Measurements from ENCODE around the gene ANKRD28. TPM values are rescaled to one million over a fixed set of nuclear protein-coding genes. Genes with fewer than 3 reads are reported as not detected.
A peak's percentile ranks its signal among the peaks of the same experiment; 100 is the strongest.

ANKRD28 gene
- polyA plus RNA-seq, 1 of the 3 experiments (the other 2 are of a cell fraction), result 74.8 TPM

DNA sequence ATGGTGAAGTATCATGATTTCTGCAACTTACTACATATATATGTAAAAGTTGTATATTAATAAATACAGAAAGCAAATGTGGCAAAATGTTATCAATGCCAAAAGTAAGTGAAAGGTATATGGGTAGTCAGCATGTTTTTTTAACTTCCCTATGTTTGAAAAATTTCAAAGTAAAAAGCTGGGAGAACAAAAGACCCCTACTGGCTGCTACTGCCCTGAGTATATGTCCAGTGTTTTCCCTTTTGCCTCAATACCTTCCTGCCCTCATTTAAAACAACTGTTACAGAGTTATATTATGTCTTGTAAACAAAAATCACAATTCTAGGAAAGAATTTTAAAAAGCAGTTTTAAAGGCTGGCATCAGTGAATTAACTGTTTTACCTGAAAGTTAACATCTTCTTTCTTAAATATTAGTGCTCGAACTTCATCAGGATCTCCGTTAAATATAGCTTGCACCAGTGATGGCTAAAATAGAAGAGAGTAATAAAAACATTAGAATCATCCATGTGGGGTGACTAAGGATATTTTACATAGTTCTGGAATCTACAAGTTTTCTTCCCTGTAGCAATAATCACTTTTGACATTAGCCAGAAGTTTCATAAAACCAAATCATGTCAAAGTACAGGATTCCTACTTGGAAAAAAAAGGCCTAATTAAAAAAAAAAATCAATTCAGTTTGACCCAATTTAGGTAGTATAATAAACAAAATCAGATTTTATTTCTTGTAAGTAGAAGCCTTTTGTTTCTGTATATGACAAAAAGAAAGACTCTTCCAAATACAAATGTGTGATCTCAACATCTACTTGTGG lies 2.7 kb downstream of the ANKRD28 start:
- no peaks in the 10 kb centered on the region for H3K9me2 ChIP-seq
- peaks cover 12% of the 10 kb centered on the region for H3K9me3 ChIP-seq
- H3K36me3 ChIP-seq (replicated peaks in 1 of 2; ENCODE audit: control insufficient read depth in 1 of 2, insufficient read depth in 2 of 2, low read length in 1 of 2), result peaks cover 20 to 44% of the 10 kb centered on the region in 2 experiments
- TF ChIP-seq MXI1 (IDR thresholded peaks at IDR 0.05; ENCODE audit: low read depth, low read length) (no peak), SMC3 (IDR thresholded peaks at IDR 0.05; ENCODE audit: low read depth, low read length) (no peak), CTCF (IDR thresholded peaks at IDR 0.05) (peak; percentile 48), MAX (IDR thresholded peaks at IDR 0.05; ENCODE audit: low read depth) (no peak), RAD21 (IDR thresholded peaks at IDR 0.05; ENCODE audit: low read length) (no peak), NRF1 (IDR thresholded peaks at IDR 0.05; ENCODE audit: low read depth, low read length) (no peak), RXRA (IDR thresholded peaks at IDR 0.05; ENCODE audit: borderline replicate concordance, low read depth) (no peak), RFX5 (IDR thresholded peaks at IDR 0.05; ENCODE audit: low read length) (no peak), PBX3 (IDR thresholded peaks at IDR 0.05) (peak; percentile 23)
- TF ChIP-seq, protein P1, sequence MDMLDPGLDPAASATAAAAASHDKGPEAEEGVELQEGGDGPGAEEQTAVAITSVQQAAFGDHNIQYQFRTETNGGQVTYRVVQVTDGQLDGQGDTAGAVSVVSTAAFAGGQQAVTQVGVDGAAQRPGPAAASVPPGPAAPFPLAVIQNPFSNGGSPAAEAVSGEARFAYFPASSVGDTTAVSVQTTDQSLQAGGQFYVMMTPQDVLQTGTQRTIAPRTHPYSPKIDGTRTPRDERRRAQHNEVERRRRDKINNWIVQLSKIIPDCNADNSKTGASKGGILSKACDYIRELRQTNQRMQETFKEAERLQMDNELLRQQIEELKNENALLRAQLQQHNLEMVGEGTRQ (IDR thresholded peaks at IDR 0.05; ENCODE audit: borderline replicate concordance, low read depth, low read length), result no peak
- H3K79me2 ChIP-seq (ENCODE audit: insufficient read depth), result peaks cover 92% of the 10 kb centered on the region
- H3K9ac ChIP-seq, result peak overlapping the region; percentile 99
- H3K4me1 ChIP-seq (ENCODE audit: control insufficient read depth in 1 of 2, insufficient read depth in 2 of 2, low read depth in 1 of 2, low read length in 1 of 2), result peaks cover 9 to 15% of the 10 kb centered on the region in 2 experiments; a peak in 3 of 4 replicates
- no peak overlapping the region for H2AFZ ChIP-seq (ENCODE audit: low read depth)
- no peak for DNase-seq
- H3K4me2 ChIP-seq, result peak overlapping the region; percentile 69
- peaks cover 24% of the 10 kb centered on the region; the same call in 1 of the 2 replicates for H4K20me1 ChIP-seq (ENCODE audit: insufficient read depth)
- peaks cover 35% of the 10 kb centered on the region for H3F3A ChIP-seq (replicated peaks; ENCODE audit: insufficient read depth)
- H3K27me3 ChIP-seq (ENCODE audit: insufficient read depth), result no peaks in the 10 kb centered on the region
- WGBS (ENCODE audit: low lambda C conversion rate), result 16% methylated on average over 2 of the region's 2 CpGs
- POLR2A ChIA-PET, result no interaction called here
- H3K27ac ChIP-seq (ENCODE audit: low read depth in 2 of 2, low read length in 1 of 2), result peak overlapping the region; percentile 88 to 100
- peak overlapping the region; percentile 65 to 79; a peak in 3 of 4 replicates for H3K4me3 ChIP-seq (ENCODE audit: low read depth in 2 of 2, low read length in 1 of 2)
- CTCF ChIA-PET, result no interaction called here

GRCh38 chr3:15794303-15794771 lies 3.4 kb downstream of the ANKRD28 start:
- H3K79me2 ChIP-seq (ENCODE audit: insufficient read depth), result peaks cover 92% of the 10 kb centered on the region
- peaks cover 29% of the 10 kb centered on the region; the same call in 1 of the 2 replicates for H4K20me1 ChIP-seq (ENCODE audit: insufficient read depth)
- H3K9me3 ChIP-seq, result peaks cover 12% of the 10 kb centered on the region
- WGBS (ENCODE audit: low lambda C conversion rate), result 25% methylated on average over 3 of the region's 3 CpGs
- H3K27me3 ChIP-seq (ENCODE audit: insufficient read depth), result no peaks in the 10 kb centered on the region
- ChIA-PET POLR2A (no interaction called here), CTCF (no interaction called here)
- H3K4me1 ChIP-seq (ENCODE audit: control insufficient read depth in 1 of 2, insufficient read depth in 2 of 2, low read depth in 1 of 2, low read length in 1 of 2), result peaks cover 7 to 15% of the 10 kb centered on the region in 2 experiments; a peak in 3 of 4 replicates
- peaks cover 35% of the 10 kb centered on the region for H3F3A ChIP-seq (replicated peaks; ENCODE audit: insufficient read depth)
- peak overlapping the region; percentile 69 for H3K4me2 ChIP-seq
- TF ChIP-seq EP300 (IDR thresholded peaks at IDR 0.05; ENCODE audit: borderline replicate concordance in 1 of 2, low read depth in 1 of 2, low read length in 1 of 2) (no peak), TCF12 (IDR thresholded peaks at IDR 0.05) (0 out of 2 replicates have a peak, but pooled peaks have one; percentile 19)
- peak overlapping the region; percentile 88 to 100 for H3K27ac ChIP-seq (ENCODE audit: low read depth in 2 of 2, low read length in 1 of 2)
- no peak overlapping the region for H2AFZ ChIP-seq (ENCODE audit: low read depth)
- peak overlapping the region; percentile 99 for H3K9ac ChIP-seq
- peak overlapping the region; percentile 65 to 79; a peak in 3 of 4 replicates for H3K4me3 ChIP-seq (ENCODE audit: low read depth in 2 of 2, low read length in 1 of 2)
- no peaks in the 10 kb centered on the region for H3K9me2 ChIP-seq
- peaks cover 23 to 51% of the 10 kb centered on the region in 2 experiments for H3K36me3 ChIP-seq (replicated peaks in 1 of 2; ENCODE audit: control insufficient read depth in 1 of 2, insufficient read depth in 2 of 2, low read length in 1 of 2)
- no peak for DNase-seq

Data from SK-N-SH (cell line).